ENCODE measurements around the gene ATAT1. TPM values are rescaled to one million over a fixed set of nuclear protein-coding genes. Genes with fewer than 3 reads are reported as not detected.

ATAT1 gene
- 4.4 and 4.7 TPM in 2 replicates for total RNA-seq

DNA sequence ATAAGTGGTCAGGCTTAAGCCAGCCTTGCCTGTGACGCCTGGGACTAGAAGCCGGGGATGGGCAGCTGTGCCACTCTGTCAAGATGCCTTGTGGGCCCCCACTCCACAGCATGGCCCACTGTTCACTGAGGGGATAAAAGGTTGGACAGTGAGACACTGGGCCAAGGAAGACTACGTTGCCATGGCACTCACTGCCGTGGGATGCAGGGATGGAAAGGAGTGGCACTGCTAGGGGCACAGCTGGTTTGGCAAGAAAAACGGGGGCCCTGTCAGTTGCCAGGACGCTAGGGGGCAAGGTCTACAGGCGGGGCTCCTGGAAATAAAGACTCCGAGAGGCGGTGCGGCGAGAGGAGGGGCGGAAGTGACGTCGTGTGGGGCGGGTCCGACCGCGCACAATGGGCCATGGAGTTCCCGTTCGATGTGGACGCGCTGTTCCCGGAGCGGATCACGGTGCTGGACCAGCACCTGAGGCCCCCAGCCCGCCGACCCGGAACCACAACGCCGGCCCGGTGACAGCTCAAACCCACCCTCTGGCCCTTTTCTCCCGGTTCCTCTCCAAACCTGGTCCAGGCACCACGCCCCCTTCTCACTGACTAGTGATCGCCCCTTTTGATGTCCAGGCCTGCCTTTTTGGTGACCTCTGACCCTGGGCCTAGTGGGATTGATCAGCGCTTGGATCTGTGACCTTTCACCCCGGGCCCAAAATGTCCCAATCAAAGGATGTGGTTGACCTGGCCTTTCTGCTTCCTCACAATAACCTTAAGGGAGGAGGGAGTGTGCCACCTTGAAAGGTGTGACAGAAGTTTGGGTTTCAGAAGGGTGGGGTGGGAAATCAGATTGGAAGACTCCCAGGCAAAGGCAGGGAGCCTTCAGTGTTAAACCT lies at the start of gene ATAT1:
Gene ATAT1 (plus strand): TSS at position 391 of the 883 bp plus-strand sequence.
- no peaks in the 10 kb centered on the region for H4K20me1 ChIP-seq (ENCODE audit: insufficient read depth, low read length)

DNA sequence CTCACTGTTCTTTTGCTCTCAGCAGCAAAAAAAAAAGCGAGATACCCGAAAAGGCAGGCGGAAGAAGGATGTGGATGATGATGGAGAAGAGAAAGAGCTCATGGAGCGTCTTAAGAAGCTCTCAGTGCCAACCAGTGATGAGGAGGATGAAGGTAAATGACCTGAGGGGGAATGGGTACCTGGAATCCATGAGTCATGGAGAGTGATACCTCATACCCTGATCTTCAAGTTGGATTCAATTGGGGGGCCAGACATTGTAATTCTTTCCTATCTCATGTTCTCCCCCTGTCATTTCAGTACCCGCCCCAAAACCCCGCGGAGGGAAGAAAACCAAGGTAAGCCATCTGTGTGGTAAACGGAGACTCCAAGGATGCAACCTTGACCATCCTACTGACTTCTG lies 48.6 kb upstream of the ATAT1 start:
- peaks cover 55% of the 10 kb centered on the region for H3K36me3 ChIP-seq (ENCODE audit: insufficient read depth, low read length)
- TF ChIP-seq, protein P1, sequence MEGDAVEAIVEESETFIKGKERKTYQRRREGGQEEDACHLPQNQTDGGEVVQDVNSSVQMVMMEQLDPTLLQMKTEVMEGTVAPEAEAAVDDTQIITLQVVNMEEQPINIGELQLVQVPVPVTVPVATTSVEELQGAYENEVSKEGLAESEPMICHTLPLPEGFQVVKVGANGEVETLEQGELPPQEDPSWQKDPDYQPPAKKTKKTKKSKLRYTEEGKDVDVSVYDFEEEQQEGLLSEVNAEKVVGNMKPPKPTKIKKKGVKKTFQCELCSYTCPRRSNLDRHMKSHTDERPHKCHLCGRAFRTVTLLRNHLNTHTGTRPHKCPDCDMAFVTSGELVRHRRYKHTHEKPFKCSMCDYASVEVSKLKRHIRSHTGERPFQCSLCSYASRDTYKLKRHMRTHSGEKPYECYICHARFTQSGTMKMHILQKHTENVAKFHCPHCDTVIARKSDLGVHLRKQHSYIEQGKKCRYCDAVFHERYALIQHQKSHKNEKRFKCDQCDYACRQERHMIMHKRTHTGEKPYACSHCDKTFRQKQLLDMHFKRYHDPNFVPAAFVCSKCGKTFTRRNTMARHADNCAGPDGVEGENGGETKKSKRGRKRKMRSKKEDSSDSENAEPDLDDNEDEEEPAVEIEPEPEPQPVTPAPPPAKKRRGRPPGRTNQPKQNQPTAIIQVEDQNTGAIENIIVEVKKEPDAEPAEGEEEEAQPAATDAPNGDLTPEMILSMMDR (IDR thresholded peaks at IDR 0.05; ENCODE audit: extremely low read depth, low read depth, low read length): no peak
- H3K4me3 ChIP-seq (ENCODE audit: insufficient read depth, low read length): no peak overlapping the region
- H4K20me1 ChIP-seq (ENCODE audit: insufficient read depth, low read length): peaks cover 33% of the 10 kb centered on the region
- DNase-seq (ENCODE audit: insufficient read length, low spot score, missing footprints): peak; percentile 2
- no peak overlapping the region for H3K4me2 ChIP-seq (ENCODE audit: insufficient read depth, low read length)
- H3K9me3 ChIP-seq (ENCODE audit: low read depth, low read length): no peaks in the 10 kb centered on the region
- no peaks in the 10 kb centered on the region for H3K27me3 ChIP-seq (ENCODE audit: insufficient read depth, low read length)
- no peak overlapping the region for H2AFZ ChIP-seq (ENCODE audit: low read length)
- no peak overlapping the region for H3K27ac ChIP-seq (ENCODE audit: low read depth, low read length)
- peaks cover 45% of the 10 kb centered on the region for H3K79me2 ChIP-seq (ENCODE audit: insufficient read depth, low read length)
- peaks cover under 1% of the 10 kb centered on the region for H3K4me1 ChIP-seq (ENCODE audit: insufficient read depth, low read length)

More for the DNA sequence above, at the start of gene ATAT1:
- H3K27me3 ChIP-seq (ENCODE audit: insufficient read depth, low read length): no peaks in the 10 kb centered on the region
- H3K4me2 ChIP-seq (ENCODE audit: insufficient read depth, low read length): peak within 1 kb of the TSS; percentile 98
- H3K27ac ChIP-seq (ENCODE audit: low read depth, low read length): peak within 1 kb of the TSS; percentile 82
- H3K4me1 ChIP-seq (ENCODE audit: insufficient read depth, low read length): peaks cover 10% of the 10 kb centered on the region
- peak within 1 kb of the TSS; percentile 91 for H3K4me3 ChIP-seq (ENCODE audit: insufficient read depth, low read length)
- H3K79me2 ChIP-seq (ENCODE audit: insufficient read depth, low read length): peaks cover 14% of the 10 kb centered on the region
- H3K9me3 ChIP-seq (ENCODE audit: low read depth, low read length): no peaks in the 10 kb centered on the region
- DNase-seq (ENCODE audit: insufficient read length, low spot score, missing footprints): peak; percentile 95
- peaks cover 59% of the 10 kb centered on the region for H3K36me3 ChIP-seq (ENCODE audit: insufficient read depth, low read length)
- TF ChIP-seq, protein P1 (IDR thresholded peaks at IDR 0.05; ENCODE audit: extremely low read depth, low read depth, low read length): peak; percentile 34
- peak within 1 kb of the TSS; percentile 96 for H2AFZ ChIP-seq (ENCODE audit: low read length)

DNA sequence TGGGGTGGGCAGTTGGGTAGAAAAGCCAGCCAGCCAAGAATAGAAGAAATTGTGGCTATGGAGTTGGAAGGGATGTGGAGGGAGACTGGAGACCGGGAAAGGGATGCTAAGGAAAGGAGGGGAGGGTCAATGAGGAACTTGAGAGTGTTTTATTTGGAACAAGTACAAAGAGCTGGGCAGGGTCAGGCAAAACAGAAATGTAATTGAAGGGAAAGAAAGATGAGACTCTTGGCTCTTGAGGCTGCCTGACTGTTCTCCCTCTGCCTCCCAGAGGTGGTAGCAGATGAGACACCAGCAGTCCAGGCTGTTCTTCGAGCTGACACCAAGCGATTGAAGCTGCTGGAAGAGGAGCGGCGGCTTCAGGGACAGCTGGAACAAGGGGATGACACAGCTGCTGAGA lies 42.8 kb upstream of the ATAT1 start:
- Histone ChIP-seq H3K9me3 (ENCODE audit: low read depth, low read length) (no peaks in the 10 kb centered on the region), H2AFZ (ENCODE audit: low read length) (no peak overlapping the region), H3K27me3 (ENCODE audit: insufficient read depth, low read length) (no peaks in the 10 kb centered on the region), H3K4me1 (ENCODE audit: insufficient read depth, low read length) (no peaks in the 10 kb centered on the region), H3K27ac (ENCODE audit: low read depth, low read length) (no peak overlapping the region), H4K20me1 (ENCODE audit: insufficient read depth, low read length) (no peaks in the 10 kb centered on the region), H3K4me3 (ENCODE audit: insufficient read depth, low read length) (no peak overlapping the region), H3K4me2 (ENCODE audit: insufficient read depth, low read length) (no peak overlapping the region), H3K36me3 (ENCODE audit: insufficient read depth, low read length) (peaks cover 89% of the 10 kb centered on the region), H3K79me2 (ENCODE audit: insufficient read depth, low read length) (no peaks in the 10 kb centered on the region)
- peak; percentile 49 for DNase-seq (ENCODE audit: insufficient read length, low spot score, missing footprints)
- TF ChIP-seq, protein P1 (IDR thresholded peaks at IDR 0.05; ENCODE audit: extremely low read depth, low read depth, low read length): no peak

DNA sequence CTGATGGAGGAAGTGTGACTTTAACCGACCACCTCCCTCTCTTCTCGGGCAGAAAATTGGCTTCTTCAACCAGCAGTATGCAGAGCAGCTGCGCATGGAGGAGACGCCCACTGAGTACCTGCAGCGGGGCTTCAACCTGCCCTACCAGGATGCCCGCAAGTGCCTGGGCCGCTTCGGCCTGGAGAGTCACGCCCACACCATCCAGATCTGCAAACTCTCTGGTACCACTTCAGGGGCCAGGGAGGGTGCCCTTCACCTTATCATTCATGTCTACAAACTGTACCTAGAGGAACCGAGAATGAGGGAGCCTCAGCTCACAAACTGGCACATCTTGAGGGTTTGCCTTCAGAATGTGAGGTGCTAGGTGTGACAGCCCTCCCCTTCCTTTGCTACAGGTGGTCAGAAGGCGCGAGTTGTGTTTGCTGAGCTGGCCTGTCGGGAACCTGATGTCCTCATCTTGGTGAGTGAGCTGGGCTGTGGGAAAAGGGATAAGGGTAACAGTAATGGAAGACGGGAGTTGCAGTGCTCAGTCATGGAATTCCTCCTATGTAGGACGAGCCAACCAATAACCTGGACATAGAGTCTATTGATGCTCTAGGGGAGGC lies 36.8 kb upstream of the ATAT1 start:
- TF ChIP-seq, protein P1 (IDR thresholded peaks at IDR 0.05; ENCODE audit: extremely low read depth, low read depth, low read length): no peak
- H3K36me3 ChIP-seq (ENCODE audit: insufficient read depth, low read length): peaks cover 88% of the 10 kb centered on the region

More for the DNA sequence above, 36.8 kb upstream of the ATAT1 start:
- DNase-seq (ENCODE audit: insufficient read length, low spot score, missing footprints): no peak
- no peak overlapping the region for H2AFZ ChIP-seq (ENCODE audit: low read length)
- H3K4me2 ChIP-seq (ENCODE audit: insufficient read depth, low read length): no peak overlapping the region
- peaks cover 13% of the 10 kb centered on the region for H4K20me1 ChIP-seq (ENCODE audit: insufficient read depth, low read length)
- H3K27ac ChIP-seq (ENCODE audit: low read depth, low read length): peak overlapping the region; percentile 65
- no peak overlapping the region for H3K4me3 ChIP-seq (ENCODE audit: insufficient read depth, low read length)
- peaks cover 16% of the 10 kb centered on the region for H3K79me2 ChIP-seq (ENCODE audit: insufficient read depth, low read length)
- H3K4me1 ChIP-seq (ENCODE audit: insufficient read depth, low read length): peaks cover 13% of the 10 kb centered on the region
- H3K27me3 ChIP-seq (ENCODE audit: insufficient read depth, low read length): no peaks in the 10 kb centered on the region
- H3K9me3 ChIP-seq (ENCODE audit: low read depth, low read length): no peaks in the 10 kb centered on the region
